IMR-90 (cell line): Measurements from ENCODE around the gene TRAF3IP1. TPM values are rescaled to one million over a fixed set of nuclear protein-coding genes. Genes with fewer than 3 reads are reported as not detected.
"Not testable (repeated sequence)": the region's sequence is repeated elsewhere in the genome, so short reads cannot be mapped to it uniquely, and the experiment has no call there.

ENCODE experiments used
- ATAC-seq: fragments of 200-7000 bp; cut with Tn5 transposase; 2 replicates; pipeline ENCODE4 v1.9.1; 2020; ENCODE audit warnings: low read depth, mild to moderate bottlenecking, moderate library complexity
- BruUV-seq: library from RNA; stranded (reverse); fragments of 400-500 nt; replicated peaks from 2 replicates; lab custom pipeline; 2021; lab: Mats Ljungman, UMichigan
- CTCF ChIA-PET: fragments of 300-600 bp; formaldehyde crosslinking; extraction: SDS; loops from one replicate; lab custom pipeline; 2021; ENCODE audit warnings: antibody characterized with exemption; lab: Yijun Ruan, JAX
- POLR2A ChIA-PET: fragments of 300-600 bp; sonication (Branson Sonifier 250); formaldehyde crosslinking; loops from one replicate; lab custom pipeline; 2022; ENCODE audit warnings: antibody characterized with exemption; ENCODE audit not compliant: unreplicated experiment; lab: Charles Lee
- DNase-seq: peaks from one replicate; pipeline ENCODE4 v3.0.0; 2013
- H2AFZ ChIP-seq: replicated peaks from 2 replicates; pipeline ENCODE3; 2013; ENCODE audit warnings: low read length, mild to moderate bottlenecking; ENCODE audit not compliant: poor library complexity
- H2AK5ac ChIP-seq: 2 replicates; pipeline ENCODE4 v1.6.1; 2013; ENCODE audit warnings: low read depth, low read length, inconsistent platforms
- H2AK9ac ChIP-seq: replicated peaks from 2 replicates; pipeline ENCODE3; 2013; ENCODE audit warnings: mild to moderate bottlenecking, low read depth, low read length, moderate library complexity; ENCODE audit not compliant: poor library complexity
- H2BK120ac ChIP-seq: 2 replicates; pipeline ENCODE4 v1.6.1; 2013; ENCODE audit warnings: low read depth, low read length, inconsistent platforms
- H2BK15ac ChIP-seq: 3 replicates; pipeline ENCODE4 v1.6.1; 2013; ENCODE audit warnings: low read depth, low read length, inconsistent platforms
- H2BK20ac ChIP-seq: 2 replicates; pipeline ENCODE4 v1.6.1; 2013; ENCODE audit warnings: low read depth, mild to moderate bottlenecking, inconsistent platforms, low read length, moderate library complexity
- H2BK5ac ChIP-seq: 2 replicates; pipeline ENCODE4 v1.6.1; 2013; ENCODE audit warnings: mild to moderate bottlenecking, low read depth, low read length, inconsistent platforms; ENCODE audit not compliant: poor library complexity, severe bottlenecking
- H3K14ac ChIP-seq: replicated peaks from 2 replicates; pipeline ENCODE4 v1.6.1; 2013; ENCODE audit warnings: low read depth, low read length, inconsistent platforms
- H3K18ac ChIP-seq: 2 replicates; pipeline ENCODE4 v1.6.1; 2013; ENCODE audit warnings: low read depth, low read length, control low read depth
- H3K23ac ChIP-seq: 2 replicates; pipeline ENCODE4 v1.6.1; 2013; ENCODE audit warnings: low read depth, low read length, inconsistent platforms
- H3K27ac ChIP-seq: 2 replicates; pipeline ENCODE4 v1.5.1; 2013; ENCODE audit warnings: mild to moderate bottlenecking, control low read depth, low read length; ENCODE audit not compliant: insufficient read depth
- H3K27me3 ChIP-seq: 2 replicates; pipeline ENCODE4 v1.6.1; 2013; ENCODE audit warnings: low read length; ENCODE audit not compliant: control insufficient read depth, insufficient read depth
- H3K36me3 ChIP-seq: 2 replicates; pipeline ENCODE4 v1.6.1; 2013; ENCODE audit warnings: low read length, mixed read lengths; ENCODE audit not compliant: control insufficient read depth, insufficient read depth
- H3K4ac ChIP-seq: 2 replicates; pipeline ENCODE4 v1.6.1; 2013; ENCODE audit warnings: low read depth, low read length, inconsistent platforms
- H3K4me1 ChIP-seq: 2 replicates; pipeline ENCODE4 v1.6.1; 2013; ENCODE audit warnings: low read length, mixed read lengths; ENCODE audit not compliant: control insufficient read depth, insufficient read depth
- H3K4me2 ChIP-seq: 2 replicates; pipeline ENCODE4 v1.6.1; 2013; ENCODE audit warnings: low read depth, mild to moderate bottlenecking, control low read depth, low read length, moderate library complexity
- H3K4me3 ChIP-seq: 2 replicates; pipeline ENCODE4 v1.5.1; 2013; ENCODE audit warnings: low read depth, mild to moderate bottlenecking, control low read depth, low read length, moderate library complexity; ENCODE audit not compliant: insufficient read depth
- H3K56ac ChIP-seq: 2 replicates; pipeline ENCODE4 v1.6.1; 2013; ENCODE audit warnings: low read length, inconsistent platforms; ENCODE audit not compliant: insufficient read depth; ENCODE audit errors: extremely low read depth
- H3K79me1 ChIP-seq, 2 experiments: 2 replicates each; pipeline ENCODE4 v1.6.1; 2013; ENCODE audit warnings: low read length in 2 of 2, inconsistent platforms in 1 of 2, low read depth in 1 of 2
- H3K9ac ChIP-seq: 2 replicates; pipeline ENCODE4 v1.6.1; 2013; ENCODE audit warnings: low read depth, low read length, control low read depth
- H3K9me1 ChIP-seq: 2 replicates; pipeline ENCODE4 v1.6.1; 2013; ENCODE audit warnings: low read length, inconsistent platforms; ENCODE audit not compliant: insufficient read depth
- H3K9me3 ChIP-seq: 2 replicates; pipeline ENCODE4 v1.6.1; 2013; ENCODE audit warnings: low read length; ENCODE audit not compliant: control insufficient read depth, insufficient read depth
- H4K20me1 ChIP-seq: 2 replicates; pipeline ENCODE4 v1.6.1; 2013; ENCODE audit warnings: low read length, inconsistent platforms; ENCODE audit not compliant: insufficient read depth
- H4K5ac ChIP-seq: 2 replicates; pipeline ENCODE4 v1.6.1; 2013; ENCODE audit warnings: mild to moderate bottlenecking, low read depth, low read length, control low read depth
- H4K8ac ChIP-seq, 2 experiments: 2 replicates each; pipeline ENCODE4 v1.6.1; 2013; ENCODE audit warnings: low read depth in 2 of 2, low read length in 2 of 2, control low read depth in 1 of 2, inconsistent platforms in 1 of 2
- H4K91ac ChIP-seq: 2 replicates; pipeline ENCODE4 v1.6.1; 2013; ENCODE audit warnings: low read depth, low read length, inconsistent platforms; ENCODE audit not compliant: insufficient read depth
- WGBS, 2 experiments: methylation state at CpG; one replicate each; pipeline versions ENCODE4 v1.1.5 to v1.1.7; 2013; ENCODE audit warnings: missing lambda C conversion rate in 2 of 2; ENCODE audit not compliant: insufficient read length in 1 of 2; ENCODE audit errors: extremely low coverage in 2 of 2; 5-methylcytosine and 5-hydroxymethylcytosine counted together
- dilution Hi-C: fragments of 300-500 bp; cut with HindIII; formaldehyde crosslinking; loops from one replicate; pipeline ENCODE4 v1.14.3; 2018; ENCODE audit warnings: low sequenced_read_pairs; ENCODE audit not compliant: unreplicated experiment
- in situ Hi-C: fragments of 300-500 bp; cut with MboI; formaldehyde crosslinking; loops from 3 replicates; pipeline ENCODE4 v1.14.3; 2019; ENCODE audit warnings: low sequenced_read_pairs, inconsistent platforms, mixed read lengths
- intact Hi-C: fragments of 100-400 bp; cut with micrococcal nuclease; formaldehyde crosslinking; loops from 2 replicates; pipeline ENCODE4 v1.10.0; 2022
- polyA plus RNA-seq, 3 experiments: library from polyadenylated mRNA; depleted of rRNA; stranded (reverse); fragments of >200 nt; gene quantifications; 2 replicates each; pipeline ENCODE4 v1.2.3, GENCODE V29; 2012; ENCODE audit warnings: low replicate concordance in 1 of 3
- total RNA-seq: library from RNA; depleted of rRNA; stranded (reverse); fragments of >200 nt; gene quantifications from 2 replicates; pipeline ENCODE4 v1.2.3, GENCODE V29; 2012

The TRAF3IP1 gene
- total and polyA plus RNA-seq, 2 of the 4 experiments (the other 2 are of a cell fraction): 5.9 to 8.3 TPM

DNA sequence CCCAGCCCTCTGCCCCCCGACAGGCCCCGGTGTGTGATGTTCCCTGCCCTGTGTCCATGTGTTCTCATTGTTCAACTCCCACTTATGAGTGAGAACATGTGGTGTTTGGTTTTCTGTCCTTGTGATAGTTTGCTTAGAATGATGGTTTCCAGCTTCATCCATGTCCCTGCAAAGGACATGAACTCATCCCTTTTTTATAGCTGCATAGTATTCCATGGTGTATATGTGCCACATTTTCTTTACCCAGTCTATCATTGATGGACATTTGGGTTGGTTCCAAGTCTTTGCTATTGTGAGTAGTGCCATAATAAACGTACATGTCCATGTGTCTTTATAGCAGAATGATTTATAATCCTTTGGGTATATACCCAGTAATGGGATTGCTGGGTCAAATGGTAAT is 52.0 kb downstream of the TRAF3IP1 start:
- DNase-seq, CTCF ChIA-PET, H4K91ac ChIP-seq, H3K9me3 ChIP-seq, H2BK120ac ChIP-seq, H3K4me1 ChIP-seq, POLR2A ChIA-PET, BruUV-seq, H4K5ac ChIP-seq, H3K79me1 ChIP-seq, H2AK5ac ChIP-seq, H4K8ac ChIP-seq, H3K27ac ChIP-seq, H3K4ac ChIP-seq, H3K23ac ChIP-seq, H3K9me1 ChIP-seq, H3K36me3 ChIP-seq, H4K20me1 ChIP-seq, H2BK15ac ChIP-seq, H3K4me3 ChIP-seq, H3K14ac ChIP-seq, H2AK9ac ChIP-seq, H3K4me2 ChIP-seq, H2AFZ ChIP-seq, H3K56ac ChIP-seq, H3K9ac ChIP-seq, H2BK5ac ChIP-seq, H3K18ac ChIP-seq, H2BK20ac ChIP-seq, H3K27me3 ChIP-seq, ATAC-seq, dilution Hi-C loops: not testable (repeated sequence)
- in situ Hi-C loops: loop anchor here (25.0 kb wide), 1 partner anchor 590 kb away; no protein-coding TSS in a partner anchor
- intact Hi-C loops: loop anchor here (5.0 to 10.0 kb wide), 3 partner anchors 353 to 630 kb away; partner anchors contain the start of gene TWIST2
- no CpG with 5 or more reads among the region's 3 CpGs for WGBS, 2 experiments
